SK-N-DZ (cell line): Measurements from ENCODE around the gene KRTAP5-9. TPM values are rescaled to one million over a fixed set of nuclear protein-coding genes. Genes with fewer than 3 reads are reported as not detected.
"Not testable (repeated sequence)": the region's sequence is repeated elsewhere in the genome, so short reads cannot be mapped to it uniquely, and the experiment has no call there.

Experiments
- DNase-seq: peaks from one replicate; pipeline ENCODE4 v3.0.0-alpha.2; 2015; ENCODE audit warnings: low spot score
- polyA plus RNA-seq, 2 experiments: library from polyadenylated mRNA; depleted of rRNA; stranded (reverse); fragments of >200 nt; gene quantifications; 2 replicates each; pipeline ENCODE4 v1.2.3, GENCODE V29; 2014

KRTAP5-9 gene, protein sequence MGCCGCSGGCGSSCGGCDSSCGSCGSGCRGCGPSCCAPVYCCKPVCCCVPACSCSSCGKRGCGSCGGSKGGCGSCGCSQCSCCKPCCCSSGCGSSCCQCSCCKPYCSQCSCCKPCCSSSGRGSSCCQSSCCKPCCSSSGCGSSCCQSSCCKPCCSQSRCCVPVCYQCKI
- not detected in 2 replicates for polyA plus RNA-seq (2014; cell fraction: cytosol; rRNA removed)
- not detected in 2 replicates for polyA plus RNA-seq (2014; cell fraction: nucleus; rRNA removed)

DNA sequence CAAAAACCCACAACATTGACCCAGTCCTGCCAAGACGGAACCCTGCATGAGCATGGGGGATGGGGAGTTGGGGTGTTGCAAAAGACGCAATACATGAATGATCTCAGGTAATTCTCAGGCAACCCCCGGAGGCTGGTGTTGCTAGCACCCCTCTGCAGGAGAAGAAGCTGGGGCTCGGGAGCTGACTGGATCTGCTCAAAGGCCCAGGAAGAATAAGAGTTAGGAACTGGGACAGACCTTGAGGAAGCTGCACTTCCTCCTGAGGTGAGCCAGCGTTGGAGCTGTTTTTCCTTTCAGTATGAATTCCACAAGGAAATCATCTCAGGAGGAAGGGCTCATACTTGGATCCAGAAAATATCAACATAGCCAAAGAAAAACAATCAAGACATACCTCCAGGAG is at the start of gene KRTAP5-9:
KRTAP5-9 (plus strand) TSS at position 301 of the 400 bp plus-strand sequence. CDS start 238 bp downstream, outside the sequence.
- DNase-seq: no peak

- DNase-seq: no peak
Observed at GRCh38 chr11:71499125-71499524, 49.1 kb upstream of the KRTAP5-9 start.

DNA sequence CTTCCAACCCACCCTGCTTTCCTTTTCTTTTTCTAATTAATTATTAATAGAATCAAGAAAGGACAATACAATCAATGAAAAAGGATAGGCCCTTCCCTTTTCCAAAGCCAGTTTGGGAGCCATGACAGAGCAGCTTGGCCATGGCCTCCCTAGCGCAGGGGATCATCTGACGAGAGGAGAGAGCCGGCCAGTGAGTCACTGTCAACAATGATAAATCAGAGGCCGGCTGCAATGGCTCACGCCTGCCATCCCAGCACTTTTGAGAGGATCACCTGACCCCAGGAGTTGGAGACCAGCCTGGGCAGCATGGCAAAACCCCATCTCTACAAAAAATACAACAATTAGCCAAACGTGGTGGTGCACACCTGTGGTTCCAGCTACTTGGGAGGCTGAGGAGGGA is 48.7 kb upstream of the KRTAP5-9 start:
- no peak for DNase-seq

DNA sequence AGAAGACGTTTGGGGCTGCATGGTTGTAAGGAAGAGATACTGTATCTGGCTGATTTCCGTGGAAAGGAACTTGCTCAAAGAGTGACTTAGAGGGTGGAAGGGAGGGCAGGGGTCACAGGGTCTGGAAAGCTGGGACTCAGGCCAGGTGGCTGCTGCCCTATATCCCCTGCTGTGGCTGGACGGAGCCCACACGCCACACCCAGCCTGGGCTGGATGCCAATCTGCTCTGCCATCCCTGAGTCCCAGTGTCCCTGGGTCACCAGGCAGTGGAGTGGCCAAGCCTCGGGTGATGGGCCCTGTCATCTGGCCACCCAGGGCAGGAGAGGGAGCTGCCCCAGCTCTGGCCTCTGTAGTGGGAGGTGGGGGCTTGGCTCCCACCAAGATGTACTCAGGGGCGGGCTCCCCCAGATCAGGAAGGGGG is 47.6 kb upstream of the KRTAP5-9 start:
- no peak for DNase-seq

GRCh38 chr11:71501071-71501985 is 46.9 kb upstream of the KRTAP5-9 start:
- no peak for DNase-seq

DNA sequence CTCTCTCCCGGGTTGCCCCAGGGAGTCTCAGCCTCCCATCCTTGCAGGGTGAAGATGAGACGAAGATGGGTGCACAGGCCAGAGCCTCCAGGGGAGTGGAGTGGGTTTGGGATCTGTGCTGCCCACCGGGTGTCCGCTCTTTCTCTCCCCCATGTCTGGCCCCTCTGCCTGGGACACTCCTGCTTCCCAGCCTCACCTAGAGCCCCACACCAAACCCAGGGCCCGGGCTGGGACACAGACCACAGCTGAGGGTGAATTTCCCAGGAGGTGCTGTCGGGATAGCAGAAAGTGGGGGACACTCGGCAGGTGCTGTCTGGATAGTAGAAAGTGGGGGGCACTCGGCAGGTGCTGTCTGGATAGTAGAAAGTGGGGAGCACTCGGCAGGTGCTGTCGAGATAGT is 46.2 kb upstream of the KRTAP5-9 start:
- DNase-seq: no peak

GRCh38 chr11:71502871-71503435 is 45.3 kb upstream of the KRTAP5-9 start:
- DNase-seq: no peak

DNA sequence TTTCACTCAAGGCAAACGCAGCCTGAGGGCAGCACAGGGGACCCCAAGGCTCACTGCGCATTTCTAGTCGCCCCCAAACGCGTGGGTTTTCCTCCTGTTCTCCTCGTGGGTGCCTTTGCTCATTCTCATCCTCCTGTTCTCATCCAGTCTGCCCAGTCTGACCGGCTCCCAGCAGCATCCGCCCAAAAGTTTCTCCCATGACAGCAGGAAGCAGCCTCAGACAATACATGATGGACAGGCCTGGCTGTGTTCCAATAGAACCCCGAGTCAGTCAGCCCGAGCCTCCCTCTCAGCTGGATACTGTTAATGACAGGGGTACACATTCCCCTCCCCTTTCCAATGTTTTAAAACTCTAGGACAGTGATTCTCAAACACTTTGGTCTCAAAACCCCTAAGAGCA is 43.7 kb upstream of the KRTAP5-9 start:
- DNase-seq: no peak

DNA sequence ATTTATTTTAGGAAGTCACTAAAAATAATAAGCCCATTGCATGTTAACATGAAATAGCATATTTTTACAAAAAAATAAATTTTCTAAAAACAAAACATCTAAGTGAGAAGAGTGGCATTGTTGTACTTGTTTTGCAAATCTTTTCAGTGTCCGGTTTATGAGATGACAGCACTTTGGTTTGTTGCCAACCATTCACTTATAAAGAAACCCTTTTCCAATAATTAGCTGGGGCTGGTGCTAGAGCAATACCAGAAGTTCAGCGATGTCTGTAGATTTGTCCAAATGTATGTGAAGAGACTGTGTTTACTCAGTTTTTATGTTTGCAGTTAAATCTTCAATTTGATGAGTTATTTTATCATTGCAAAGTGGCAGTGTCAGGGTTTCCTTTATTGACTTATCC is 43.2 kb upstream of the KRTAP5-9 start:
- no peak for DNase-seq

- no peak for DNase-seq
Observed at GRCh38 chr11:71505781-71506180, 42.4 kb upstream of the KRTAP5-9 start.

GRCh38 chr11:71507102-71507501 is 41.1 kb upstream of the KRTAP5-9 start:
- DNase-seq: no peak

DNA sequence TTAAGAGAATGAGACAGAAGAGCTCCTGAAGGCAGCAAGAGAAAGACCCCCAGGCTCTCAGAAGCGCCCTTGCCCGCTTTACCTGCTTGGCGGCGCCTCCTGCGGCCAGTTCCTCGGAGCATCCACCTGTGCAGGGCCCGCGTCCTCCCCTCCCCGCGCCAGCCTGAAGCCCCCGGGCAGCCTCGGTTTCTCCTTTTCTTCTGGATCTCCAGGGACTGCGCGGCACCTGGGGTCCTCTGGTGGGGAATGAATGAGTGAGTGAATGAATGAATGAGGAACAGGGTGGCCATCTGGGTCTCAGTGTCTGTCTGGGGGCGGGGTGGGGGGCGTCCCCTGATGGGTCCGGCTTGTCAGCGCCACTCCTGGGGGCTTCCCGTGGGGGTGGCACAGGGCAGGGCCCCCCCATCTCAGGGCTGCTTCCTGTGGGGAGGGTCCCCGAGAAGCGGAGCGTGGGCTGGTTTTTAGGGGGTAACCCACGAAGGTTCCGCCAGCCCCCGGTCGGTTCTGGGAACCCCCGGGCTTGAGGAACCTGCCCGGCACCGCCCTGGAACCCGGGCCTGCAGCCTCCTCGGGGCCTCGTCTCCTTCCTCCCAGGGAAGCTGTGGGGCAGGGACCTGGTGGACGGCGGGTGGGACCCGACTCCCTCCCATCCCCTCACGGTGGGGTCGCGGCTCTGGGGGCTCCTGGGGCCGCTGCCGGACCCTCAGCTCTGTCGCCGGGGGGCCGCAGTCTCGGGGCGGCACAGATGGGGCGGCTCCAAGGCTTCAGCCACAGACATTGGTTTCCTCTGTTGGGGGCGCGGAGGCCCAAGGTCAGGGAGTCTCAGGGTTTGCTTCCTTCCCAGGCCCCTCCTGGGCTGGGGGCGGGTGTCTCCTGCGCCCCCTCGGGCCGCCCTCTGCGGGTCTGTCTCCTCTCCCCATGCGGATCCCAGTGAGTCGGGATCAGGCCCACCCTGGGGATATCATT is 29.4 kb upstream of the KRTAP5-9 start:
- DNase-seq: no peak

GRCh38 chr11:71519546-71519945 is 28.7 kb upstream of the KRTAP5-9 start:
- DNase-seq: no peak

GRCh38 chr11:71525188-71525937 is 22.9 kb upstream of the KRTAP5-9 start:
- DNase-seq: no peak

- no peak for DNase-seq
Observed at GRCh38 chr11:71525938-71526495, 22.2 kb upstream of the KRTAP5-9 start.

DNA sequence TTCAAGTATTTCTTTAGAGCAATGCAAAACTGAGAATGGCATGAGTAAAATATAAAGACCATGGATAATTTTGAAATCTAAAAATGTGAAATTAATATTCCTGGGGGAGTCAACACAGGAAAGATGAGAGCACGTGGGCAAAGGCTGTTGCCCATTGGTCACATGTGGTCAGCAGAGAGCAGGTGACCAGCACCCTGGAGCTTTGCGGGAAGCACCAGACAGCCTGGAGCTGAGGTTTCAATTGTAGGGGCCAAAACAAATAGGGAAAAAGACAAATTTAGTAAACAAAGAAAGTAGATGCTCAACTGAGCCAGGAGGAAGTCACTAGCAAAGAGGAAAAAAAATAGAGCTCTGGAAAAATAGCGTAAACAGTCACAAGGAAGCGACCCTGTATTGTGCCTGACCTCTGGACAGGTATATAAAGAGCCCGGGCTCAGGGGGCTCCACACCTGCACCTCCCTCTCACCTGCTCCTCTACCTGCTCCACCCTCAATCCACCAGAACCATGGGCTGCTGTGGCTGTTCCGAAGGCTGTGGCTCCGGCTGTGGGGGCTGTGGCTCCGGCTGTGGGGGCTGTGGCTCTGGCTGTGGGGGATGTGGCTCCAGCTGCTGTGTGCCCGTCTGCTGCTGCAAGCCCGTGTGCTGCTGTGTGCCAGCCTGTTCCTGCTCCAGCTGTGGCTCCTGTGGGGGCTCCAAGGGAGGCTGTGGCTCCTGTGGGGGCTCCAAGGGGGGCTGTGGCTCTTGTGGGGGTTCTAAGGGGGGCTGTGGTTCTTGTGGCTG is 21.2 kb upstream of the KRTAP5-9 start, which contains the start of gene KRTAP5-7:
KRTAP5-7 (plus strand) TSS at position 472 of the 780 bp plus-strand sequence; CDS start at position 506, 34 bp downstream.
- DNase-seq: not testable (repeated sequence)

DNA sequence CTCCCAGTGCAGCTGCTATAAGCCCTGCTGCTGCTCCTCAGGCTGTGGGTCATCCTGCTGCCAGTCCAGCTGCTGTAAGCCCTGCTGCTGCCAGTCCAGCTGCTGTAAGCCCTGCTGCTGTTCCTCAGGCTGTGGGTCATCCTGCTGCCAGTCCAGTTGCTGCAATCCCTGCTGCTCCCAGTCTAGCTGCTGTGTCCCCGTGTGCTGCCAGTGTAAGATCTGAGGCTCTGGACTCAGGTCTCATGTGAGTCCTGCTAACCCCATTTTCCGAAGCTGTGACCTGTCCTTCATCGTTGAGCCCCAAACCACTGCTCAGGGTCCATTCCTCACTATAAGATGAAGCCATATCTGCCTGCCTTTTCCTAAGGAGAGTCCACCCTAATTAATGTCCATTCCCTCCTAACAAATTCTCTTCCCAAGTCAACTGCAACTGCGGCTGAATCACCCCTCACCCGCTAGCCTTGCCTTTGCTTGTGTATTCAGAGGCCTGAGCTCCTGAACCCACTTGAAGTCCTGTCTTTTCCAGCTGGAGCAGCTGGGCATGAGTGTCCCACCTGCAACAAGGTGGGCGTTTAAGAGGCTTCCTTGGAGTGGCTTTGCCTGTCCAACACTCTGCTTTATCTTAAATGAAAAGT is 20.5 kb upstream of the KRTAP5-9 start:
- DNase-seq: no peak

GRCh38 chr11:71530602-71531001 is 17.6 kb upstream of the KRTAP5-9 start:
- DNase-seq: no peak
